Neural cell (in vitro differentiated cells): ENCODE measurements around the gene HOOK1. TPM values are rescaled to one million over a fixed set of nuclear protein-coding genes. Genes with fewer than 3 reads are reported as not detected.

ENCODE experiments used
- H2AFZ ChIP-seq: fragments of 200-600, 300-800 bp; sonication (generic), shearing (Covaris generic); 2 replicates; pipeline ENCODE4 v1.6.0; 2014; ENCODE audit warnings: low read depth, mild to moderate bottlenecking, antibody characterized with exemption, low read length, moderate library complexity
- H3F3A ChIP-seq: fragments of 200-600 bp; shearing (Covaris generic); 2 replicates; pipeline ENCODE4 v1.6.1; 2016; ENCODE audit warnings: mild to moderate bottlenecking, moderate library complexity, mixed read lengths, antibody characterized with exemption, low read length; ENCODE audit not compliant: insufficient read depth, poor library complexity, severe bottlenecking
- H3K27ac ChIP-seq: fragments of 200-600, 300-800 bp; sonication (generic), shearing (Covaris generic); 2 replicates; pipeline ENCODE4 v1.5.1; 2014; ENCODE audit warnings: mild to moderate bottlenecking, low read length, moderate library complexity
- H3K27me3 ChIP-seq: fragments of 300-800, 200-600 bp; sonication (generic), shearing (Covaris generic); 2 replicates; pipeline ENCODE4 v1.6.0; 2014; ENCODE audit warnings: mild to moderate bottlenecking, low read depth, low read length, moderate library complexity; ENCODE audit not compliant: insufficient read depth
- H3K36me3 ChIP-seq: fragments of 300-800, 200-600 bp; sonication (generic), shearing (Covaris generic); 2 replicates; pipeline ENCODE4 v1.5.1; 2014; ENCODE audit warnings: mild to moderate bottlenecking, antibody characterized with exemption, low read length, moderate library complexity; ENCODE audit not compliant: insufficient read depth
- H3K4me2 ChIP-seq: fragments of 300-800, 200-600 bp; sonication (generic), shearing (Covaris generic); 2 replicates; pipeline ENCODE4 v1.6.0; 2014; ENCODE audit warnings: mild to moderate bottlenecking, low read length
- H3K4me3 ChIP-seq: fragments of 300-800, 200-600 bp; sonication (generic), shearing (Covaris generic); 2 replicates; pipeline ENCODE4 v1.5.1; 2014; ENCODE audit warnings: mild to moderate bottlenecking, low read length, moderate library complexity
- H3K79me2 ChIP-seq: fragments of 200-600 bp; shearing (Covaris generic); replicated peaks from 2 replicates; pipeline ENCODE4 v1.6.0; 2014; ENCODE audit warnings: mild to moderate bottlenecking, low read length, moderate library complexity; ENCODE audit not compliant: insufficient read depth
- H3K9ac ChIP-seq: fragments of 300-800, 200-600 bp; sonication (generic), shearing (Covaris generic); 2 replicates; pipeline ENCODE4 v1.6.1; 2016; ENCODE audit warnings: mild to moderate bottlenecking, low read length, mixed read lengths
- H3K9me2 ChIP-seq: fragments of 200-600 bp; shearing (Covaris generic); 2 replicates; pipeline ENCODE4 v1.6.1; 2016; ENCODE audit warnings: mild to moderate bottlenecking, low read length, mixed read lengths; ENCODE audit not compliant: insufficient read depth
- H3K9me3 ChIP-seq: fragments of 200-600, 300-800 bp; sonication (generic), shearing (Covaris generic); 2 replicates; pipeline ENCODE4 v1.6.1; 2016; ENCODE audit warnings: mild to moderate bottlenecking, mixed run types, low read length, moderate library complexity, mixed read lengths
- H4K20me1 ChIP-seq: fragments of 200-600 bp; shearing (Covaris generic); 2 replicates; pipeline ENCODE4 v1.6.1; 2016; ENCODE audit warnings: mild to moderate bottlenecking, mixed run types; ENCODE audit not compliant: insufficient read depth
- CTCF ChIP-seq: fragments of 450-650 bp; IDR thresholded peaks from 2 replicates; pipeline ENCODE4 v1.5.1; 2014; ENCODE audit warnings: antibody characterized with exemption, mild to moderate bottlenecking, moderate library complexity; ENCODE audit not compliant: poor library complexity, severe bottlenecking
- EP300 ChIP-seq: fragments of 450-650 bp; conservative IDR thresholded peaks from 2 replicates; pipeline ENCODE4 v1.6.1; 2014; ENCODE audit warnings: antibody characterized with exemption, mild to moderate bottlenecking, moderate library complexity; ENCODE audit not compliant: poor library complexity, severe bottlenecking
- EZH2 ChIP-seq: fragments of 200-600, 300-800 bp; shearing (Covaris generic), sonication (generic); IDR thresholded peaks from 2 replicates; pipeline ENCODE4 v1.6.1; 2014; ENCODE audit warnings: antibody characterized with exemption, low read length, borderline replicate concordance, mild to moderate bottlenecking; ENCODE audit not compliant: insufficient read depth, poor library complexity, severe bottlenecking
- MXI1 ChIP-seq: fragments of 450-650 bp; conservative IDR thresholded peaks from 2 replicates; pipeline ENCODE4 v1.6.1; 2014; ENCODE audit warnings: antibody characterized with exemption, mild to moderate bottlenecking; ENCODE audit not compliant: poor library complexity, severe bottlenecking
- POLR2AphosphoS5 ChIP-seq: IDR thresholded peaks from 2 replicates; pipeline ENCODE4 v1.6.1; 2012
- RAD21 ChIP-seq: fragments of 450-650 bp; conservative IDR thresholded peaks from 2 replicates; pipeline ENCODE4 v1.6.1; 2014; ENCODE audit warnings: antibody characterized with exemption, mild to moderate bottlenecking, moderate library complexity
- SMC3 ChIP-seq: fragments of 450-650 bp; conservative IDR thresholded peaks from 2 replicates; pipeline ENCODE4 v1.6.1; 2014; ENCODE audit warnings: antibody characterized with exemption, mild to moderate bottlenecking, moderate library complexity; ENCODE audit not compliant: poor library complexity
- TAF1 ChIP-seq: IDR thresholded peaks from 2 replicates; pipeline ENCODE4 v1.6.1; 2012; ENCODE audit warnings: low read depth
- polyA plus RNA-seq: library from polyadenylated mRNA; depleted of rRNA; stranded (reverse); fragments of >200 nt; gene quantifications from 2 replicates; pipeline ENCODE4 v1.2.3, GENCODE V29; 2014
- TF ChIP-seq, protein P1 (sequence below): IDR thresholded peaks from 2 replicates; pipeline ENCODE4 v1.6.1; 2012; ENCODE audit warnings: borderline replicate concordance

HOOK1 gene
- polyA plus RNA-seq, 1 donor from 2014 or later: 27.5 TPM

GRCh38 chr1:59906931-59907330 is 92.2 kb downstream of the HOOK1 start:
- Histone ChIP-seq H4K20me1 (no peaks in the 10 kb centered on the region), H3K9me2 (no peaks in the 10 kb centered on the region), H2AFZ (no peak overlapping the region), H3K27ac (no peak overlapping the region), H3K4me3 (no peak overlapping the region), H3K4me2 (no peak overlapping the region), H3K9ac (no peak overlapping the region), H3K27me3 (no peaks in the 10 kb centered on the region), H3K9me3 (no peaks in the 10 kb centered on the region), H3F3A (no peaks in the 10 kb centered on the region), H3K36me3 (no peaks in the 10 kb centered on the region), H3K79me2 (no peaks in the 10 kb centered on the region)
- TF ChIP-seq EP300 (no peak), SMC3 (no peak), CTCF (no peak), POLR2AphosphoS5 (no peak), RAD21 (no peak), MXI1 (no peak), EZH2 (no peak), TAF1 (no peak)
- TF ChIP-seq, protein P1, sequence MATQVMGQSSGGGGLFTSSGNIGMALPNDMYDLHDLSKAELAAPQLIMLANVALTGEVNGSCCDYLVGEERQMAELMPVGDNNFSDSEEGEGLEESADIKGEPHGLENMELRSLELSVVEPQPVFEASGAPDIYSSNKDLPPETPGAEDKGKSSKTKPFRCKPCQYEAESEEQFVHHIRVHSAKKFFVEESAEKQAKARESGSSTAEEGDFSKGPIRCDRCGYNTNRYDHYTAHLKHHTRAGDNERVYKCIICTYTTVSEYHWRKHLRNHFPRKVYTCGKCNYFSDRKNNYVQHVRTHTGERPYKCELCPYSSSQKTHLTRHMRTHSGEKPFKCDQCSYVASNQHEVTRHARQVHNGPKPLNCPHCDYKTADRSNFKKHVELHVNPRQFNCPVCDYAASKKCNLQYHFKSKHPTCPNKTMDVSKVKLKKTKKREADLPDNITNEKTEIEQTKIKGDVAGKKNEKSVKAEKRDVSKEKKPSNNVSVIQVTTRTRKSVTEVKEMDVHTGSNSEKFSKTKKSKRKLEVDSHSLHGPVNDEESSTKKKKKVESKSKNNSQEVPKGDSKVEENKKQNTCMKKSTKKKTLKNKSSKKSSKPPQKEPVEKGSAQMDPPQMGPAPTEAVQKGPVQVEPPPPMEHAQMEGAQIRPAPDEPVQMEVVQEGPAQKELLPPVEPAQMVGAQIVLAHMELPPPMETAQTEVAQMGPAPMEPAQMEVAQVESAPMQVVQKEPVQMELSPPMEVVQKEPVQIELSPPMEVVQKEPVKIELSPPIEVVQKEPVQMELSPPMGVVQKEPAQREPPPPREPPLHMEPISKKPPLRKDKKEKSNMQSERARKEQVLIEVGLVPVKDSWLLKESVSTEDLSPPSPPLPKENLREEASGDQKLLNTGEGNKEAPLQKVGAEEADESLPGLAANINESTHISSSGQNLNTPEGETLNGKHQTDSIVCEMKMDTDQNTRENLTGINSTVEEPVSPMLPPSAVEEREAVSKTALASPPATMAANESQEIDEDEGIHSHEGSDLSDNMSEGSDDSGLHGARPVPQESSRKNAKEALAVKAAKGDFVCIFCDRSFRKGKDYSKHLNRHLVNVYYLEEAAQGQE: no peak

DNA sequence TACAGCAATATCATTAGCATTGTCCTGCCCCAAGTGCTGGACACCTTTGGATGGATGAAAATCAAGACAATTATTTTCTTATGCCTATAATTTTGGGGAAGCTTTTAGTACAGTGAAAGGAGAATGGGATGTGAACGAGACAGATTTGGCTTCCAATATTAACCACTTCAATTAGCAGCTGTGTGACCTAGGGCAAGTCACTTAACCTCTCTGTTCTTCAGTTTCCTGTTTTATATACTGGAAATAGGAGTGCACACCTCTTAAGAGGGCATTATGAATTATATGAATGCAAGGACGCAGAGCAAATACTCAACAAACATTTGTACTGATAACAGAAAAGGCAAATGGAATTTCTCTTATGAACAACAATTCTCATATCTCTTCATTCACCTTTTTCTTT is 93.3 kb downstream of the HOOK1 start:
- Histone ChIP-seq H4K20me1 (no peaks in the 10 kb centered on the region), H3K4me3 (no peak overlapping the region), H3K79me2 (no peaks in the 10 kb centered on the region), H3K9me2 (no peaks in the 10 kb centered on the region), H3K27me3 (no peaks in the 10 kb centered on the region), H3K9me3 (no peaks in the 10 kb centered on the region), H3K36me3 (no peaks in the 10 kb centered on the region), H3K9ac (no peak overlapping the region), H3K27ac (no peak overlapping the region), H3F3A (no peaks in the 10 kb centered on the region), H2AFZ (no peak overlapping the region), H3K4me2 (no peak overlapping the region)
- TF ChIP-seq POLR2AphosphoS5 (no peak), CTCF (no peak), SMC3 (no peak), MXI1 (no peak), EZH2 (no peak), EP300 (no peak), RAD21 (no peak), TAF1 (no peak)
- TF ChIP-seq, protein P1: no peak
